PC-9 (cell line): ENCODE measurements around the gene SRP68. TPM values are rescaled to one million over a fixed set of nuclear protein-coding genes. Genes with fewer than 3 reads are reported as not detected.

Experiments used
- BruUV-seq: library from RNA; stranded (reverse); fragments of 400-500 nt; replicated peaks from 2 replicates; lab custom pipeline; 2021; lab: Mats Ljungman, UMichigan
- CTCF ChIA-PET: fragments of 300-600 bp; sonication (Branson Sonifier 250); formaldehyde crosslinking; loops from one replicate; lab custom pipeline; 2022; ENCODE audit warnings: antibody characterized with exemption; lab: Charles Lee
- POLR2A ChIA-PET: fragments of 300-600 bp; sonication (Branson Sonifier 250); formaldehyde crosslinking; loops from one replicate; lab custom pipeline; 2022; ENCODE audit warnings: antibody characterized with exemption; ENCODE audit not compliant: unreplicated experiment; lab: Charles Lee
- DNase-seq, 2 experiments: peaks; one replicate each; pipeline versions ENCODE4 v3.0.0 to v3.0.0-alpha.2; 2015 to 2022; ENCODE audit warnings: mixed read lengths in 1 of 2
- H2AFZ ChIP-seq: fragments of 200-600 bp; sonication (generic); 2 replicates; pipeline ENCODE4 v1.8.1; 2017; ENCODE audit warnings: antibody characterized with exemption
- H3F3A ChIP-seq: fragments of 200-600 bp; sonication (generic); 2 replicates; pipeline ENCODE4 v1.8.1; 2017; ENCODE audit warnings: antibody characterized with exemption, mild to moderate bottlenecking, low read depth; ENCODE audit not compliant: insufficient read depth
- H3K27ac ChIP-seq: fragments of 200-600 bp; sonication (generic); 2 replicates; pipeline ENCODE4 v1.6.1; 2016; ENCODE audit warnings: mixed run types
- H3K27me3 ChIP-seq: fragments of 200-600 bp; sonication (generic); 2 replicates; pipeline ENCODE4 v1.6.1; 2016; ENCODE audit warnings: low read depth, mixed run types; ENCODE audit not compliant: insufficient read depth
- H3K36me3 ChIP-seq: fragments of 200-600 bp; sonication (generic); 2 replicates; pipeline ENCODE4 v1.6.1; 2016; ENCODE audit warnings: low read depth, mixed run types
- H3K4me1 ChIP-seq: fragments of 200-600 bp; sonication (generic); replicated peaks from 2 replicates; pipeline ENCODE4 v1.6.1; 2016; ENCODE audit warnings: mixed run types; ENCODE audit not compliant: insufficient read depth
- H3K4me2 ChIP-seq: fragments of 200-600 bp; sonication (generic); 2 replicates; pipeline ENCODE4 v1.6.1; 2017; ENCODE audit warnings: mixed run types
- H3K4me3 ChIP-seq: fragments of 200-600 bp; sonication (generic); 2 replicates; pipeline ENCODE4 v1.6.1; 2016; ENCODE audit warnings: mixed run types
- H3K79me2 ChIP-seq: fragments of 200-600 bp; sonication (generic); 2 replicates; pipeline ENCODE4 v1.6.1; 2017; ENCODE audit warnings: low read depth, mixed run types
- H3K9me2 ChIP-seq: fragments of 200-600 bp; sonication (generic); 2 replicates; pipeline ENCODE4 v1.8.1; 2017; ENCODE audit warnings: mild to moderate bottlenecking; ENCODE audit not compliant: insufficient read depth
- H3K9me3 ChIP-seq: fragments of 200-600 bp; sonication (generic); 2 replicates; pipeline ENCODE4 v1.8.1; 2016; ENCODE audit warnings: low read depth; ENCODE audit not compliant: insufficient read depth
- H4K20me1 ChIP-seq: fragments of 200-600 bp; sonication (generic); 2 replicates; pipeline ENCODE4 v1.8.1; 2017; ENCODE audit not compliant: insufficient read depth
- CTCF ChIP-seq: fragments of 200-600 bp; sonication (generic); conservative IDR thresholded peaks from 2 replicates; pipeline ENCODE4 v1.6.1; 2017; ENCODE audit warnings: mixed run types, antibody characterized with exemption, mild to moderate bottlenecking, moderate library complexity
- EZH2 ChIP-seq: fragments of 200-600 bp; sonication (generic); IDR thresholded peaks from 2 replicates; pipeline ENCODE4 v1.8.0; 2017; ENCODE audit warnings: antibody characterized with exemption, low read depth
- intact Hi-C: fragments of 100-400 bp; cut with micrococcal nuclease; formaldehyde crosslinking; loops from one replicate; pipeline ENCODE4 v1.10.0; 2022; ENCODE audit not compliant: unreplicated experiment
- total RNA-seq: library from RNA; stranded (reverse); gene quantifications from 2 replicates; pipeline ENCODE4 v1.2.3, GENCODE V29; 2021

SRP68 gene
- total RNA-seq, 1 experiment from 2014 or later = 91.7 TPM

- no peak for TF ChIP-seq CTCF
- TF ChIP-seq EZH2 = no peak
- BruUV-seq = no TSS peak
- intact Hi-C loops = no loop called here
- Histone ChIP-seq H3K9me2 (no peaks in the 10 kb centered on the region), H3K27ac (no peak overlapping the region), H3K4me3 (peak overlapping the region; percentile 71; the same call in 1 of the 2 replicates), H3K79me2 (peaks cover 21% of the 10 kb centered on the region), H3K4me2 (peak overlapping the region; percentile 90), H2AFZ (no peak overlapping the region), H3F3A (peaks cover 10% of the 10 kb centered on the region; the same call in 1 of the 2 replicates), H3K36me3 (no peaks in the 10 kb centered on the region), H4K20me1 (no peaks in the 10 kb centered on the region), H3K9me3 (no peaks in the 10 kb centered on the region), H3K27me3 (no peaks in the 10 kb centered on the region), H3K4me1 (peaks cover 25% of the 10 kb centered on the region)
- ChIA-PET CTCF (interaction anchor here (1.1 kb wide), 1 partner anchor 20 kb away, joined by 6 read pairs; no protein-coding TSS in a partner anchor), POLR2A (no interaction called here)
- DNase-seq = peak in 1 of 2 experiments; percentile 16
Observed at GRCh38 chr17:76025294-76025693, 47.0 kb downstream of the SRP68 start.

- ChIA-PET CTCF (no interaction called here), POLR2A (interaction anchor here (0.6 kb wide), 1 partner anchor 533 kb away, joined by 4 read pairs; no protein-coding TSS in a partner anchor)
- no peak overlapping the region for H3K4me3 ChIP-seq
- no peaks in the 10 kb centered on the region for H3K9me3 ChIP-seq
- H3F3A ChIP-seq = peaks cover 3% of the 10 kb centered on the region; the same call in 1 of the 2 replicates
- no TSS peak for BruUV-seq
- H3K27me3 ChIP-seq = no peaks in the 10 kb centered on the region
- H3K9me2 ChIP-seq = no peaks in the 10 kb centered on the region
- TF ChIP-seq CTCF (no peak), EZH2 (no peak)
- H2AFZ ChIP-seq = no peak overlapping the region
- no peak overlapping the region for H3K4me2 ChIP-seq
- peaks cover 18% of the 10 kb centered on the region for H3K4me1 ChIP-seq
- intact Hi-C loops = no loop called here
- no peaks in the 10 kb centered on the region for H4K20me1 ChIP-seq
- DNase-seq = no peak
- peaks cover 21% of the 10 kb centered on the region for H3K79me2 ChIP-seq
- H3K36me3 ChIP-seq = no peaks in the 10 kb centered on the region
- no peak overlapping the region for H3K27ac ChIP-seq
Observed at GRCh38 chr17:76024353-76024752, 48.0 kb downstream of the SRP68 start.

GRCh38 chr17:76023900-76024237 is 48.4 kb downstream of the SRP68 start:
- no TSS peak for BruUV-seq

More at GRCh38 chr17:76023900-76024237, 48.4 kb downstream of the SRP68 start:
- POLR2A ChIA-PET = interaction anchor here (0.6 kb wide), 1 partner anchor 533 kb away, joined by 4 read pairs; no protein-coding TSS in a partner anchor
- H3K27ac ChIP-seq = no peak overlapping the region
- peaks cover 13% of the 10 kb centered on the region for H3K4me1 ChIP-seq
- intact Hi-C loops = no loop called here
- no peak overlapping the region for H3K4me3 ChIP-seq
- H3K9me2 ChIP-seq = no peaks in the 10 kb centered on the region
- H3K4me2 ChIP-seq = no peak overlapping the region
- no peak for DNase-seq
- H3K9me3 ChIP-seq = no peaks in the 10 kb centered on the region
- no peaks in the 10 kb centered on the region for H4K20me1 ChIP-seq
- TF ChIP-seq CTCF (no peak), EZH2 (no peak)
- H3K36me3 ChIP-seq = no peaks in the 10 kb centered on the region
- CTCF ChIA-PET = no interaction called here
- no peaks in the 10 kb centered on the region for H3K27me3 ChIP-seq
- H2AFZ ChIP-seq = no peak overlapping the region
- no peaks in the 10 kb centered on the region for H3F3A ChIP-seq
- H3K79me2 ChIP-seq = peaks cover 21% of the 10 kb centered on the region
